ENCODE results near the gene CXCL16. TPM values are rescaled to one million over a fixed set of nuclear protein-coding genes. Genes with fewer than 3 reads are reported as not detected.

CXCL16 gene
- total and polyA plus RNA-seq, 2 of the 13 experiments (the other 11 are each of a cell fraction or from before 2014, with no cell fraction given): 9.4 to 101 TPM

DNA sequence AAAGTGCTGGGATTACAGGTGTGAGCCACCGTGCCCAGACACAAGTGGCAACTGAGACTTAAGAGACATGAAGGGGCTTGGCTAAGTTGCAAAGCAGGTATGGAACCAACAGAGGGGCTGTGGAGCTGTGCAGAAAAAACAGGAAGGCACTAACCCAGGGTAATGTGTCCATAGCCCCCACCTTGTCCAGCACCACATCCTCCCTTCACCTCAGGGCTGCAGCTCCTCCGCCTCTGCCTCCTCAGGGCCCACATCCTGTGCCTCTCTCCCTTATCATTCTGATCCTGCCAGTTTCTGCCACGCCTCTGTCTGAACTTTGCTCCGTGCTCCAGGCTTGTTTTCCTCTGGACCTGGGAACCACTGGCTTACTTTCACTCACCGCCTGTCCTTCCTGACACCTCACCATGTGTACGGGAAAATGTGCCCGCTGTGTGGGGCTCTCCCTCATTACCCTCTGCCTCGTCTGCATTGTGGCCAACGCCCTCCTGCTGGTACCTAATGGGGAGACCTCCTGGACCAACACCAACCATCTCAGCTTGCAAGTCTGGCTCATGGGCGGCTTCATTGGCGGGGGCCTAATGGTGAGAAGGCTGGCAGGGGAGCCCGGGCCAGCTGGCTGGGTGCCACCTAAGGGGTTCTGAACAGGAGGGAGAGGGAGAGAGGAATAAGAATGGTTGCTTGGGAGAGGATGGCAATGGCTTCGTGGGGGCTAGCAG, 31.9 kb upstream of the CXCL16 start, which contains the start of gene TM4SF5 (continued):
- TF ChIP-seq, protein P1, sequence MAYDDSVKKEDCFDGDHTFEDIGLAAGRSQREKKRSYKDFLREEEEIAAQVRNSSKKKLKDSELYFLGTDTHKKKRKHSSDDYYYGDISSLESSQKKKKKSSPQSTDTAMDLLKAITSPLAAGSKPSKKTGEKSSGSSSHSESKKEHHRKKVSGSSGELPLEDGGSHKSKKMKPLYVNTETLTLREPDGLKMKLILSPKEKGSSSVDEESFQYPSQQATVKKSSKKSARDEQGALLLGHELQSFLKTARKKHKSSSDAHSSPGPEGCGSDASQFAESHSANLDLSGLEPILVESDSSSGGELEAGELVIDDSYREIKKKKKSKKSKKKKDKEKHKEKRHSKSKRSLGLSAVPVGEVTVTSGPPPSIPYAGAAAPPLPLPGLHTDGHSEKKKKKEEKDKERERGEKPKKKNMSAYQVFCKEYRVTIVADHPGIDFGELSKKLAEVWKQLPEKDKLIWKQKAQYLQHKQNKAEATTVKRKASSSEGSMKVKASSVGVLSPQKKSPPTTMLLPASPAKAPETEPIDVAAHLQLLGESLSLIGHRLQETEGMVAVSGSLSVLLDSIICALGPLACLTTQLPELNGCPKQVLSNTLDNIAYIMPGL (CRISPR knock-in tag; IDR thresholded peaks at IDR 0.05; ENCODE audit: borderline replicate concordance in 1 of 2, low read depth in 1 of 2): peak; percentile 72 to 78; a peak in 3 of 4 replicates
- TF ChIP-seq SMAD1 (CRISPR knock-in tag; IDR thresholded peaks at IDR 0.05; ENCODE audit: borderline replicate concordance, low read depth) (no peak), TEAD3 (CRISPR knock-in tag; optimal IDR thresholded peaks at IDR 0.05; ENCODE audit: borderline replicate concordance) (peak; percentile 55), NFKB2 (CRISPR knock-in tag; IDR thresholded peaks at IDR 0.05; ENCODE audit: borderline replicate concordance) (peak; percentile 69; the same call in 1 of the 2 replicates), HBP1 (CRISPR knock-in tag; IDR thresholded peaks at IDR 0.05; ENCODE audit: low read depth) (peak; percentile 82; the same call in 1 of the 2 replicates), CHCHD3 (CRISPR knock-in tag; IDR thresholded peaks at IDR 0.05) (no peak), ZNF710 (CRISPR knock-in tag; IDR thresholded peaks at IDR 0.05; ENCODE audit: borderline replicate concordance) (peak; percentile 90; the same call in 1 of the 2 replicates), SAFB2 (CRISPR knock-in tag; IDR thresholded peaks at IDR 0.05; ENCODE audit: borderline replicate concordance, low read depth) (peak; percentile 65; the same call in 1 of the 2 replicates), ZNF292 (CRISPR knock-in tag; IDR thresholded peaks at IDR 0.05; ENCODE audit: borderline replicate concordance, low read depth) (peak; percentile 95; the same call in 1 of the 2 replicates), PHF20 (CRISPR knock-in tag; IDR thresholded peaks at IDR 0.05) (no peak), TGIF2 (CRISPR knock-in tag; IDR thresholded peaks at IDR 0.05) (peak; percentile 99), HOXA9 (CRISPR knock-in tag; IDR thresholded peaks at IDR 0.05; ENCODE audit: borderline replicate concordance) (no peak), ZSCAN30 (CRISPR knock-in tag; IDR thresholded peaks at IDR 0.05) (0 out of 2 replicates have a peak, but pooled peaks have one; percentile 39)
- TF ChIP-seq, protein P2, sequence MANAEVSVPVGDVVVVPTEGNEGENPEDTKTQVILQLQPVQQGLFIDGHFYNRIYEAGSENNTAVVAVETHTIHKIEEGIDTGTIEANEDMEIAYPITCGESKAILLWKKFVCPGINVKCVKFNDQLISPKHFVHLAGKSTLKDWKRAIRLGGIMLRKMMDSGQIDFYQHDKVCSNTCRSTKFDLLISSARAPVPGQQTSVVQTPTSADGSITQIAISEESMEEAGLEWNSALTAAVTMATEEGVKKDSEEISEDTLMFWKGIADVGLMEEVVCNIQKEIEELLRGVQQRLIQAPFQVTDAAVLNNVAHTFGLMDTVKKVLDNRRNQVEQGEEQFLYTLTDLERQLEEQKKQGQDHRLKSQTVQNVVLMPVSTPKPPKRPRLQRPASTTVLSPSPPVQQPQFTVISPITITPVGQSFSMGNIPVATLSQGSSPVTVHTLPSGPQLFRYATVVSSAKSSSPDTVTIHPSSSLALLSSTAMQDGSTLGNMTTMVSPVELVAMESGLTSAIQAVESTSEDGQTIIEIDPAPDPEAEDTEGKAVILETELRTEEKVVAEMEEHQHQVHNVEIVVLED (CRISPR knock-in tag; IDR thresholded peaks at IDR 0.05; ENCODE audit: borderline replicate concordance): peak; percentile 13; the same call in 1 of the 2 replicates
- TF ChIP-seq, protein P3, sequence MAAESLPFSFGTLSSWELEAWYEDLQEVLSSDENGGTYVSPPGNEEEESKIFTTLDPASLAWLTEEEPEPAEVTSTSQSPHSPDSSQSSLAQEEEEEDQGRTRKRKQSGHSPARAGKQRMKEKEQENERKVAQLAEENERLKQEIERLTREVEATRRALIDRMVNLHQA (CRISPR knock-in tag; IDR thresholded peaks at IDR 0.05): no peak
- TF ChIP-seq, protein P4, sequence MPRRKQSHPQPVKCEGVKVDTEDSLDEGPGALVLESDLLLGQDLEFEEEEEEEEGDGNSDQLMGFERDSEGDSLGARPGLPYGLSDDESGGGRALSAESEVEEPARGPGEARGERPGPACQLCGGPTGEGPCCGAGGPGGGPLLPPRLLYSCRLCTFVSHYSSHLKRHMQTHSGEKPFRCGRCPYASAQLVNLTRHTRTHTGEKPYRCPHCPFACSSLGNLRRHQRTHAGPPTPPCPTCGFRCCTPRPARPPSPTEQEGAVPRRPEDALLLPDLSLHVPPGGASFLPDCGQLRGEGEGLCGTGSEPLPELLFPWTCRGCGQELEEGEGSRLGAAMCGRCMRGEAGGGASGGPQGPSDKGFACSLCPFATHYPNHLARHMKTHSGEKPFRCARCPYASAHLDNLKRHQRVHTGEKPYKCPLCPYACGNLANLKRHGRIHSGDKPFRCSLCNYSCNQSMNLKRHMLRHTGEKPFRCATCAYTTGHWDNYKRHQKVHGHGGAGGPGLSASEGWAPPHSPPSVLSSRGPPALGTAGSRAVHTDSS (CRISPR knock-in tag; conservative IDR thresholded peaks at IDR 0.05): no peak

Data from HepG2 (cell line).